Measurements from ENCODE around the gene XRCC6.

DNA sequence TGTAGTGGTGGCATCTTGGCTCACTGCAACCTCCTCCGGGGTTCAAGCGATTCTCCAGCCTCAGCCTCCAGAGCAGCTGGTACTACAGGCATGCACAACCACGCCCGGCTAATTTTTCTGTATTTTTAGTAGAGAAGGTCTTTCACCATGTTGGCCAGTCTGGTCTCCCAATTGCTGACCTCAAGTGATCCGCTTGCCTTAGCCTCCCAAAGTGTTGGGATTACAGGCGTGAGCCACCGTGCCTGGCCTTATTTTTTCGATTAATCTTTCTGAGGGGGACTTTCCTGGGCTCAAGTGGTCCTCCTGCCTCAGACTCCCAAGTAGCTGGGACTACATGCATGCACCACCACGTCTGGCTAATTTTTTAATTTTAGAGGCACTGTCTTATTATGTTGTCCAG is 62.0 kb downstream of the XRCC6 start:
- TF ChIP-seq, protein P1, sequence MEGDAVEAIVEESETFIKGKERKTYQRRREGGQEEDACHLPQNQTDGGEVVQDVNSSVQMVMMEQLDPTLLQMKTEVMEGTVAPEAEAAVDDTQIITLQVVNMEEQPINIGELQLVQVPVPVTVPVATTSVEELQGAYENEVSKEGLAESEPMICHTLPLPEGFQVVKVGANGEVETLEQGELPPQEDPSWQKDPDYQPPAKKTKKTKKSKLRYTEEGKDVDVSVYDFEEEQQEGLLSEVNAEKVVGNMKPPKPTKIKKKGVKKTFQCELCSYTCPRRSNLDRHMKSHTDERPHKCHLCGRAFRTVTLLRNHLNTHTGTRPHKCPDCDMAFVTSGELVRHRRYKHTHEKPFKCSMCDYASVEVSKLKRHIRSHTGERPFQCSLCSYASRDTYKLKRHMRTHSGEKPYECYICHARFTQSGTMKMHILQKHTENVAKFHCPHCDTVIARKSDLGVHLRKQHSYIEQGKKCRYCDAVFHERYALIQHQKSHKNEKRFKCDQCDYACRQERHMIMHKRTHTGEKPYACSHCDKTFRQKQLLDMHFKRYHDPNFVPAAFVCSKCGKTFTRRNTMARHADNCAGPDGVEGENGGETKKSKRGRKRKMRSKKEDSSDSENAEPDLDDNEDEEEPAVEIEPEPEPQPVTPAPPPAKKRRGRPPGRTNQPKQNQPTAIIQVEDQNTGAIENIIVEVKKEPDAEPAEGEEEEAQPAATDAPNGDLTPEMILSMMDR (IDR thresholded peaks at IDR 0.05), result no peak
- no peak for TF ChIP-seq EZH2phosphoT487 (IDR thresholded peaks at IDR 0.05)
